RWPE1 (cell line): ENCODE data around the gene CNKSR2.

Experiments
- CTCF ChIA-PET: fragments of 350-600 bp; sonication (Branson Sonifier 250); formaldehyde crosslinking; extraction: SDS; loops from one replicate; lab custom pipeline; 2021; lab: Yijun Ruan, JAX
- POLR2A ChIA-PET: fragments of 400-600 bp; formaldehyde crosslinking; extraction: SDS; loops from one replicate; lab custom pipeline; 2020; ENCODE audit warnings: antibody characterized with exemption; ENCODE audit not compliant: low non-redundant PET; lab: Yijun Ruan, JAX
- DNase-seq: peaks from one replicate; pipeline ENCODE4 v3.0.0; 2012; ENCODE audit warnings: low spot score
- H3K27ac ChIP-seq: fragments of 450-650 bp; 2 replicates; pipeline ENCODE4 v1.5.1; 2017
- TF ChIP-seq, protein P1 (sequence below): fragments of 450-650 bp; conservative IDR thresholded peaks from 2 replicates; pipeline ENCODE4 v1.5.1; 2017; ENCODE audit warnings: low read depth, mild to moderate bottlenecking

CNKSR2 gene

DNA sequence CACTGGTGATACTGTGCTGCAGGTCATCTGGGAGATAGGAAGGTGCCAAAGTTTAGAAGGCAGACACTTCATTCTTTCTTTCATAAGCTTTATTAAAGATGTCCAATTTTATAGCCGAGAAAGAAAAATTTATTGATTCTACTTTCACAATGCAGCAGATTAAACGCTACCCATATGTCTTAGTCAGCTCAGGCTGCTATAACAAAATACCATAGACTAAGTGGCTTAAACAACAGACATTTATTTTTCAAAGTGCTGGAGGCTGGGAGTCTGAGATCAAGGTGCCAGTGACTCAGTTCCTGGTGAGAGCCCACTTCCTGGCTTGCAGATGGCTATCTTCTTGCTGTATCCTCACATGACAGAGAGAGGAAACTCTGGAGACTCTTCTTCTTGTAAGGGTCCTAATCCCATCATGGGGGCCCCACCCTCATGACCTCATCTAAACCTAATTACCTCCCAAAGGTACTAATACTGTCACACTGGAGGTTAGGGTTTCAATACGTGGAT, 317.3 kb downstream of the CNKSR2 start:
- DNase-seq: no peak
- no peak overlapping the region for H3K27ac ChIP-seq
- TF ChIP-seq, protein P1, sequence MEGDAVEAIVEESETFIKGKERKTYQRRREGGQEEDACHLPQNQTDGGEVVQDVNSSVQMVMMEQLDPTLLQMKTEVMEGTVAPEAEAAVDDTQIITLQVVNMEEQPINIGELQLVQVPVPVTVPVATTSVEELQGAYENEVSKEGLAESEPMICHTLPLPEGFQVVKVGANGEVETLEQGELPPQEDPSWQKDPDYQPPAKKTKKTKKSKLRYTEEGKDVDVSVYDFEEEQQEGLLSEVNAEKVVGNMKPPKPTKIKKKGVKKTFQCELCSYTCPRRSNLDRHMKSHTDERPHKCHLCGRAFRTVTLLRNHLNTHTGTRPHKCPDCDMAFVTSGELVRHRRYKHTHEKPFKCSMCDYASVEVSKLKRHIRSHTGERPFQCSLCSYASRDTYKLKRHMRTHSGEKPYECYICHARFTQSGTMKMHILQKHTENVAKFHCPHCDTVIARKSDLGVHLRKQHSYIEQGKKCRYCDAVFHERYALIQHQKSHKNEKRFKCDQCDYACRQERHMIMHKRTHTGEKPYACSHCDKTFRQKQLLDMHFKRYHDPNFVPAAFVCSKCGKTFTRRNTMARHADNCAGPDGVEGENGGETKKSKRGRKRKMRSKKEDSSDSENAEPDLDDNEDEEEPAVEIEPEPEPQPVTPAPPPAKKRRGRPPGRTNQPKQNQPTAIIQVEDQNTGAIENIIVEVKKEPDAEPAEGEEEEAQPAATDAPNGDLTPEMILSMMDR: no peak
- CTCF ChIA-PET: no interaction called here
- POLR2A ChIA-PET: no interaction called here

DNA sequence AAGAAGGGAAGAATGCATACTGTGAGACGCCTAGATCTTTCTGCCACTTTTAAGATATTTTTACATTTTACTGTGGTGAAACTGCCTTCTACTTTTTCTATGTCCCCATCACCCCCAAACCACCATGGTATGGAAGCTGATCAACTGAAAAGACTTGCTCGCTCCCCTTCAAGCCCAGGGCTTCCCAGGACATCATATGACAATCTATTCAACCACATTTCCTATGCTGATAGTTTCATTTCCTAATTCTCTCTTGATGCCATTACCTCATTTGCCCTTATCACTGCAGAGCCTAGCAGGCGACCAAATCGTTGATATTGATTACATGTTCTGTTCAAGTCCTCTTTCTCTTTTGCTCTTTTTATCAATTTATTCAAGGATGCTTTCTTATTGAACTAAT, 324.1 kb downstream of the CNKSR2 start:
- POLR2A ChIA-PET: no interaction called here

DNA sequence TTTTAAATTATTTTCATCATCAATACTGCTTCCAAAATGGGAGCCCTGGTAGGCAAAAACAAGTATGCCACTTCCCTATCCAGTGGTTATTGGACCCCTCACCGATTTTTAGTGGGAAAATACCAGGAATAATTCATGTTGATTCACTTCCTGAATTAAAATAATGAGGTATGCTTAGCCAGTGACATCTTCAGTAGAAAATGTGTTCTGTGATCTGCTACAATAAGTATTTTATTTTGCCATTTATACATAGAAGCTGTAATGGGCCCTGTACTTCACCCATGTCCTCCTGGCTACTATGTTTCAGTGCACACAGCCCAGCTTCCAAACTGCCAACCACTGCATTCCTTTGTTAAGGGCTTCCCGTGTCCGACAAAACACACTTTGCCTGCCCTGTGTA, 324.9 kb downstream of the CNKSR2 start:
- CTCF ChIA-PET: no interaction called here
- H3K27ac ChIP-seq: no peak overlapping the region
- POLR2A ChIA-PET: no interaction called here
- TF ChIP-seq, protein P1: no peak
- no peak for DNase-seq

More for the DNA sequence above, 324.1 kb downstream of the CNKSR2 start:
- TF ChIP-seq, protein P1: no peak
- no peak overlapping the region for H3K27ac ChIP-seq
- DNase-seq: no peak
- CTCF ChIA-PET: no interaction called here

DNA sequence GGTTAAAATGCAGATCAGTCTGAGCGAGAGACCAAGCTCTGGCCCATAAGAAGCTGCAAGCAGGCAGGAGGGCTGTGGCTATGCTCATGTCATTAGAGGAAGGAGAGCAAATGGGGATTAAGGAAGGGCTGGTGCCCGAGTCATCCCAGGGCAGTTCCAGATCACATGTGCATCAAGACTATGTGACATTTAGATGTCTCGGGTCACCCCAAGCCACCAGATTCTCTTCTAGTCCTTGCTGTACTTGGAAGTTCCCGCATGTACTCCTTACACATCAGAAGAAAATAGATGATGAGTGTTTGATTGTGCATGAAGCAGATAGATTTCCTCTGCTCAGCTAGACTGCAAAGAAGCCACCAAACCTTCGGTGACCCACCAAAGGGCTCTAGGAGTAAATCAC, 326.1 kb downstream of the CNKSR2 start:
- ChIA-PET POLR2A (no interaction called here), CTCF (no interaction called here)
- H3K27ac ChIP-seq: no peak overlapping the region
- DNase-seq: no peak
- TF ChIP-seq, protein P1: no peak

DNA sequence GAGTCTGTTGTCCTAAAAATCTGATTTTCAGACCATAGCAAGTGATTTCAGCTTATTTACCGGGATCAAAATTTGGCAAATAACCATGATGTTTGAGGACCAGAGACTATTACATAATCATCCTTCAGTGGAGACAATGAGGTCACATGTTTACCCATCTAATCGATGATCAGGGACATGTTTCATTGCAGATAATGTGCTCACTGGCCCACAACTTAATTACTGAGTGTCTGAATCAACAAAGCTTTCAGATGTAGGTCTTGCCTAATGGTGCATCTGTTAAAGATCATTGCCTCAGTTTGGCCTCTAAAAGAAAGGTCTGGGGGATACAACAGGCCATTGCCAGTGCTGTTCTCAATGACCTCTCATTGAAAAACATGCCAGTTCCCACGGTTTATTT, 326.7 kb downstream of the CNKSR2 start:
- ChIA-PET POLR2A (no interaction called here), CTCF (no interaction called here)
- TF ChIP-seq, protein P1: no peak
- H3K27ac ChIP-seq: no peak overlapping the region
- no peak for DNase-seq

DNA sequence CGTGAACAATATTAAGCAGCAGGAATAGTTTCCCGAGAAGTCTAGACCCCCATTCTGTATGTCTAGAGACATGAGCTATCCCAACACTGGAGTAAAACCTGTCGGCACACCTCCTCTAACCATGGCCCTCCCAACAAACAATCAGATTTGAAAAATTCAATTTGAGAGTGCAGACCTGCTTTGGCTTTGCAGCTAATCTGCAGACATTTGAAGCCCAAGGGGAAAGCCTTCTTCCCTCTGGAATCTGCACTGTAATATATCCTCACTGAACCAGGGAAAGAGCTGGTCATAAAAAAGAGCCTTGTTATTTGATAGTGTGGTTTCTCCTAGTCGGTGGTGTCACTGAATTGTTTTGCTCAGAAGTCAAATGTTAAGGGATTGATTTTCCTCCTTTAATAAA, 328.5 kb downstream of the CNKSR2 start:
- CTCF ChIA-PET: no interaction called here
- H3K27ac ChIP-seq: no peak overlapping the region
- POLR2A ChIA-PET: no interaction called here
- TF ChIP-seq, protein P1: no peak
- DNase-seq: no peak
